GM21360 (cell line): ENCODE results near the gene GBP2.

ENCODE experiments used
- ATAC-seq: cut with Tn5 transposase; IDR thresholded peaks from one replicate; pipeline ENCODE4 v1.9.1; 2021; ENCODE audit warnings: mild to moderate bottlenecking, moderate library complexity; ENCODE audit not compliant: unreplicated experiment

Gene GBP2

DNA sequence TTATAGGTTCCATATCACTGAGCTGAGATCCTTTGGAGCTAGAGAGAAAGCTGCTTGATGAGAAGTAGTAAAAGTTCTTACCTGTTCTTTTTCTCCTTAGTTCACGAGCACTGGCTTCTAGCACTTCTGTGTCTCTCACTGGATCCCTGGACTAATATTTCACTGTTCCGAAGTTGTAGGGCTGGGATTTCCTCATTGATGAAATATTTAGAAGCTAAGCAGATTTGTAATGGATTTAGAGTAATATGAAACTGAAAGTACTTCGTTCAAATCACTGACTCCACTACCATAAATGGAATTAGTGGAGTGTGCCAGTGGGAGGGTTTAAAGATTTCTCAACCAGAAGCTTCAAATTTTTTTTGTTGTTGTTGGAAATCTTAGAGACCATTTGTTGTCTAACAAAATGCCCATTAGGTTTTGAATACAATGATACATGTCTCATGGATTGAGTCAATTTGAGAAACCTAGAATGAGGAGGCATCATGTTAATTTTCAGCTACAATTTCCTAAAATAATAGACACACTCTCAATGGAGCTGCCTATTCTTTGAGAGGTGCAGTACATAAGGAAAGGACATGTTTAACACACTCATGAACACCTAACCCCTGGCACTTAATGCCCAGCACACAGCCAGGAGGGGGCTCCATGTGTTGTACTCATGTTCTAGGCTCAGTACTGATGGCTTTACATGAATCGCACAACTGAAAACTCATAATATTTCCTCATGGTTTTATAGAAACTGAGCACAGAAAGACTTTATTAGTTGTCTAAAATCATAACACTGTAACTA is 60.6 kb downstream of the GBP2 start, which contains the start of gene GBP1:
Gene GBP1, minus strand, starts transcription at position 130 of the 790 bp plus-strand sequence. CDS start 1,974 bp downstream, outside the sequence.
- peak; percentile 67 for ATAC-seq

DNA sequence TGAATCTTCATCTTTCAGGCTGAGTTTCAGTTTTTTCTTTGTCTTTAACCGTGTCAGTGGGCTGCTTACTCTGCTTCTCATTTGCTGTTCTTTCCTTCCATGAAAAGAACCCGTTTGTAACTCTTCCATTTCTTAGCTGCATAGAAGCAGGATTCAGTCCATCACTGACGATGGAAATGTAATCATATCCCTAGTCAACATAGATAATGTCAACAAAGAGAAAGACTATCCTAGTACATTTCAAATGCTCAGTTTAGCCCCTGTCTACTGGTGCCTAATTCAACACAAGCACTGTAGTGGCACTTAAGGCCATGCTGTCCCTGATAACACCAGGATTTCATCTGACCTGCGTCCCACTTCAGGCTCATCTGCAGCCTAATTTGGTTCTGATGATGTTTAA is 61.3 kb downstream of the GBP2 start:
- no peak for ATAC-seq

DNA sequence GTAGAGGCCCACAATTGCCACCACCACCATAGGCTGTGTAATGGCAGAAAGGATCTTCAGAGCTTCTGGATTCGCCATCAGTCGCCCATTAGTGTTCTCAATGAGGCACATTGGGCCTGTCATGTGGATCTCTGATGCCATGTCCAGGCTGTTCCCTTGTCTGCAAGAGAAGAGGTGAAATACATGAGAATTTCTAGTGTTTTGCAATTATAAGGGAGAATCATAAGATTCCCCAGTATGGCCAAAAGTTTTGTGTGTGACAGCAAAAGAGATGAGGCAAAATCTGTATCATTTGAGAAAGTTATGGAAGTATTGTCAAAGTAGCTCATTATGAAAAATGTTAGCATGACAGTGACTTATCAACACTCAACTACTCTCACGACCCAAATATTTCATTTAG is 62.8 kb downstream of the GBP2 start:
- no peak for ATAC-seq

DNA sequence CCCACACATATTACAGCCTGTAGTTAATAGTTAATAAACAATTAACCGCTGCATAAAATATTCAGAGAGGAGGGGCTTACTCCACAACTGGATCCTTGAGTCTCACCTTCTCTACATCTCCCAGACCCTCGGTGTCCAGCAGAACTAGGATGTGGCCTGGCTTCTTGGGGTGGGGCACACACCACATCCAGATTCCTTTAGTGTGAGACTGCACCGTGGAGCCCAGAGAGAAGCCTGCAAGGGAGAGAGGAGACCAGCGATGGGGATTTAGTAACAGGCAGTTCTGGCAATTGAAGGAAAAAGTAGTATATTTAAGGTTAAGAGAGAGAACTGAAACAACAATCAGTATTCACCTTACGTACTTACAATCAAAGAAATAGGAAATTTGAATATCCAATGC is 65.8 kb downstream of the GBP2 start:
- ATAC-seq, result no peak
